ENCODE data around the gene SLCO2B1.

SLCO2B1 gene

GRCh38 chr11:75146711-75147110, 4.2 kb upstream of the SLCO2B1 start:
- CTCF ChIA-PET: interaction anchor here (0.7 to 10.0 kb wide), 8 partner anchors 9 to 139 kb away, joined by 3 to 174 read pairs (median 4); no protein-coding TSS in a partner anchor
- DNase-seq (ENCODE audit: extremely low spot score): no peak
- POLR2A ChIA-PET: interaction anchor here (1.9 kb wide), 1 partner anchor 95 kb away, joined by 4 read pairs; the partner anchor contains the start of gene TPBGL
- TF ChIP-seq NFRKB (IDR thresholded peaks at IDR 0.05) (no peak), CTBP1 (IDR thresholded peaks at IDR 0.05; ENCODE audit: borderline replicate concordance) (no peak), LEF1 (IDR thresholded peaks at IDR 0.05; ENCODE audit: borderline replicate concordance) (no peak), BHLHE40 (IDR thresholded peaks at IDR 0.05; ENCODE audit: borderline replicate concordance) (no peak), ARNT (IDR thresholded peaks at IDR 0.05) (no peak), FOXA1 (IDR thresholded peaks at IDR 0.05) (no peak), TARDBP (IDR thresholded peaks at IDR 0.05) (no peak), ZNF384 (IDR thresholded peaks at IDR 0.05) (no peak), HDGF (IDR thresholded peaks at IDR 0.05; ENCODE audit: borderline replicate concordance) (no peak), FOXM1 (IDR thresholded peaks at IDR 0.05; ENCODE audit: borderline replicate concordance) (no peak), FOXK2 (IDR thresholded peaks at IDR 0.05) (no peak), PKNOX1 (IDR thresholded peaks at IDR 0.05) (no peak), ELF4 (IDR thresholded peaks at IDR 0.05) (no peak), L3MBTL2 (conservative IDR thresholded peaks at IDR 0.05) (no peak), SP1 (IDR thresholded peaks at IDR 0.05) (no peak), SUZ12 (IDR thresholded peaks at IDR 0.05) (no peak)

- POLR2A ChIA-PET: interaction anchor here (1.9 kb wide), 1 partner anchor 94 kb away, joined by 4 read pairs; the partner anchor contains the start of gene TPBGL
- no peak for TF ChIP-seq FOXA1 (IDR thresholded peaks at IDR 0.05)
- TF ChIP-seq ZNF384 (IDR thresholded peaks at IDR 0.05): no peak
- no peak for DNase-seq (ENCODE audit: extremely low spot score)
- CTCF ChIA-PET: interaction anchor here (0.7 to 10.0 kb wide), 6 partner anchors 9 to 101 kb away, joined by 3 to 174 read pairs (median 4); no protein-coding TSS in a partner anchor
Measured at GRCh38 chr11:75147191-75147874, 3.6 kb upstream of the SLCO2B1 start.

GRCh38 chr11:75147875-75148263, 3.0 kb upstream of the SLCO2B1 start:
- CTCF ChIA-PET: interaction anchor here (0.9 to 10.0 kb wide), 4 partner anchors 27 to 101 kb away, joined by 3 to 174 read pairs (median 50); no protein-coding TSS in a partner anchor
- no peak for DNase-seq (ENCODE audit: extremely low spot score)
- TF ChIP-seq ZNF384 (IDR thresholded peaks at IDR 0.05) (no peak), CTBP1 (IDR thresholded peaks at IDR 0.05; ENCODE audit: borderline replicate concordance) (no peak), SP1 (IDR thresholded peaks at IDR 0.05) (no peak), HDGF (IDR thresholded peaks at IDR 0.05; ENCODE audit: borderline replicate concordance) (no peak), SUZ12 (IDR thresholded peaks at IDR 0.05) (no peak), ELF4 (IDR thresholded peaks at IDR 0.05) (no peak), FOXM1 (IDR thresholded peaks at IDR 0.05; ENCODE audit: borderline replicate concordance) (no peak), ARNT (IDR thresholded peaks at IDR 0.05) (no peak), L3MBTL2 (conservative IDR thresholded peaks at IDR 0.05) (no peak), PKNOX1 (IDR thresholded peaks at IDR 0.05) (no peak), LEF1 (IDR thresholded peaks at IDR 0.05; ENCODE audit: borderline replicate concordance) (no peak)
- POLR2A ChIA-PET: no interaction called here

- no peak for DNase-seq (ENCODE audit: extremely low spot score)
- TF ChIP-seq NFRKB (IDR thresholded peaks at IDR 0.05) (no peak), FOXM1 (IDR thresholded peaks at IDR 0.05; ENCODE audit: borderline replicate concordance) (no peak)
- CTCF ChIA-PET: interaction anchor here (1.6 to 10.0 kb wide), 2 partner anchors 8 to 100 kb away, joined by 6 to 95 read pairs; no protein-coding TSS in a partner anchor
- POLR2A ChIA-PET: interaction anchor here (0.7 kb wide), 1 partner anchor 125 kb away, joined by 3 read pairs; no protein-coding TSS in a partner anchor
Measured at GRCh38 chr11:75148436-75148983, 2.4 kb upstream of the SLCO2B1 start.

- no peak for DNase-seq (ENCODE audit: extremely low spot score)
- TF ChIP-seq FOXM1 (IDR thresholded peaks at IDR 0.05; ENCODE audit: borderline replicate concordance): no peak
- TF ChIP-seq SP1 (IDR thresholded peaks at IDR 0.05): no peak
- no peak for TF ChIP-seq ELF4 (IDR thresholded peaks at IDR 0.05)
- TF ChIP-seq TARDBP (IDR thresholded peaks at IDR 0.05): no peak
- TF ChIP-seq NFRKB (IDR thresholded peaks at IDR 0.05): no peak
- no peak for TF ChIP-seq FOXA1 (IDR thresholded peaks at IDR 0.05)
- TF ChIP-seq BHLHE40 (IDR thresholded peaks at IDR 0.05; ENCODE audit: borderline replicate concordance): no peak
- TF ChIP-seq ARNT (IDR thresholded peaks at IDR 0.05): no peak
- TF ChIP-seq L3MBTL2 (conservative IDR thresholded peaks at IDR 0.05): no peak
- no peak for TF ChIP-seq FOXK2 (IDR thresholded peaks at IDR 0.05)
- CTCF ChIA-PET: interaction anchor here (1.6 to 2.2 kb wide), 2 partner anchors 10 to 55 kb away, joined by 6 to 8 read pairs; no protein-coding TSS in a partner anchor
- POLR2A ChIA-PET: no interaction called here
Measured at GRCh38 chr11:75149766-75150465, 991 bp upstream of the SLCO2B1 start.

- DNase-seq (ENCODE audit: extremely low spot score): no peak
- POLR2A ChIA-PET: no interaction called here
- TF ChIP-seq CTBP1 (IDR thresholded peaks at IDR 0.05; ENCODE audit: borderline replicate concordance) (no peak), FOXM1 (IDR thresholded peaks at IDR 0.05; ENCODE audit: borderline replicate concordance) (no peak), SP1 (IDR thresholded peaks at IDR 0.05) (no peak), FOXA1 (IDR thresholded peaks at IDR 0.05) (no peak), ELF4 (IDR thresholded peaks at IDR 0.05) (no peak), HDGF (IDR thresholded peaks at IDR 0.05; ENCODE audit: borderline replicate concordance) (no peak), NFRKB (IDR thresholded peaks at IDR 0.05) (no peak), ARNT (IDR thresholded peaks at IDR 0.05) (no peak), TARDBP (IDR thresholded peaks at IDR 0.05) (no peak), PKNOX1 (IDR thresholded peaks at IDR 0.05) (no peak), LEF1 (IDR thresholded peaks at IDR 0.05; ENCODE audit: borderline replicate concordance) (no peak), BHLHE40 (IDR thresholded peaks at IDR 0.05; ENCODE audit: borderline replicate concordance) (no peak), FOXK2 (IDR thresholded peaks at IDR 0.05) (no peak), SUZ12 (IDR thresholded peaks at IDR 0.05) (no peak), L3MBTL2 (conservative IDR thresholded peaks at IDR 0.05) (no peak), ZNF384 (IDR thresholded peaks at IDR 0.05) (no peak)
- CTCF ChIA-PET: interaction anchor here (0.9 to 2.2 kb wide), 3 partner anchors 11 to 53 kb away, joined by 4 to 8 read pairs (median 8); no protein-coding TSS in a partner anchor
Measured at GRCh38 chr11:75151346-75152047, 590 bp downstream of the SLCO2B1 start.
